IPS DF 6.9 (cell line): ENCODE results near the gene RAB9B.

Experiments
- DNase-seq: peaks from one replicate; pipeline ENCODE4 v3.0.0-alpha.2; 2013; ENCODE audit warnings: low read depth, low spot score
- H3K27ac ChIP-seq: one replicate; pipeline ENCODE4 v1.5.1; 2013; ENCODE audit warnings: low read length, control low read depth
- H3K27me3 ChIP-seq: 2 replicates; pipeline ENCODE4 v1.6.1; 2013; ENCODE audit warnings: mild to moderate bottlenecking, low read length; ENCODE audit not compliant: control insufficient read depth, insufficient read depth
- H3K36me3 ChIP-seq: 2 replicates; pipeline ENCODE4 v1.6.1; 2013; ENCODE audit warnings: low read length; ENCODE audit not compliant: control insufficient read depth, insufficient read depth
- H3K4me1 ChIP-seq: 2 replicates; pipeline ENCODE4 v1.6.1; 2013; ENCODE audit warnings: low read length; ENCODE audit not compliant: control insufficient read depth, insufficient read depth
- H3K4me3 ChIP-seq: 2 replicates; pipeline ENCODE4 v1.5.1; 2013; ENCODE audit warnings: mild to moderate bottlenecking, low read length
- H3K9me3 ChIP-seq: 2 replicates; pipeline ENCODE4 v1.6.1; 2013; ENCODE audit warnings: low read length, inconsistent platforms; ENCODE audit not compliant: control insufficient read depth, insufficient read depth
- WGBS: extraction: QIAGEN DNeasy Blood & Tissue Kit; methylation state at CpG from one replicate; pipeline ENCODE4 v1.1.7; 2013; ENCODE audit warnings: mixed read lengths, missing lambda C conversion rate; ENCODE audit not compliant: insufficient read length, insufficient coverage; 5-methylcytosine and 5-hydroxymethylcytosine counted together

The RAB9B gene

GRCh38 chrX:103811858-103812257 is 20.2 kb downstream of the RAB9B start:
- Histone ChIP-seq H3K27me3 (no peaks in the 10 kb centered on the region), H3K4me1 (no peaks in the 10 kb centered on the region), H3K9me3 (no peaks in the 10 kb centered on the region), H3K36me3 (no peaks in the 10 kb centered on the region), H3K4me3 (no peak overlapping the region), H3K27ac (no peak overlapping the region)
- WGBS: no CpG with 5 or more reads among the region's 3 CpGs
- DNase-seq: no peak

- Histone ChIP-seq H3K27me3 (no peaks in the 10 kb centered on the region), H3K36me3 (no peaks in the 10 kb centered on the region), H3K4me3 (no peak overlapping the region), H3K9me3 (no peaks in the 10 kb centered on the region), H3K27ac (no peak overlapping the region), H3K4me1 (no peaks in the 10 kb centered on the region)
- WGBS: no CpG with 5 or more reads among the region's 4 CpGs
- DNase-seq: no peak
Observed at GRCh38 chrX:103806862-103807474, 25.1 kb downstream of the RAB9B start.

- no peaks in the 10 kb centered on the region for H3K4me1 ChIP-seq
- H3K4me3 ChIP-seq: no peak overlapping the region
- DNase-seq: no peak
- H3K9me3 ChIP-seq: no peaks in the 10 kb centered on the region
- H3K27ac ChIP-seq: no peak overlapping the region
- no peaks in the 10 kb centered on the region for H3K27me3 ChIP-seq
- no peaks in the 10 kb centered on the region for H3K36me3 ChIP-seq
Observed at GRCh38 chrX:103805860-103806259, 26.2 kb downstream of the RAB9B start.

- no peaks in the 10 kb centered on the region for H3K36me3 ChIP-seq
- no peak for DNase-seq
- H3K4me3 ChIP-seq: no peak overlapping the region
- no peak overlapping the region for H3K27ac ChIP-seq
- no peaks in the 10 kb centered on the region for H3K4me1 ChIP-seq
- WGBS: no CpG with 5 or more reads among the region's 2 CpGs
- H3K9me3 ChIP-seq: no peaks in the 10 kb centered on the region
- H3K27me3 ChIP-seq: no peaks in the 10 kb centered on the region
Observed at GRCh38 chrX:103800318-103800717, 31.7 kb downstream of the RAB9B start.

GRCh38 chrX:103797691-103798090 is 34.4 kb downstream of the RAB9B start:
- WGBS: no CpG with 5 or more reads among the region's 2 CpGs

GRCh38 chrX:103794119-103794518 is 37.9 kb downstream of the RAB9B start:
- H3K4me1 ChIP-seq: no peaks in the 10 kb centered on the region
- no peaks in the 10 kb centered on the region for H3K9me3 ChIP-seq
- H3K36me3 ChIP-seq: peaks cover 3% of the 10 kb centered on the region; the same call in 1 of the 2 replicates
- WGBS: no CpG with 5 or more reads among the region's 4 CpGs
- DNase-seq: no peak
- no peaks in the 10 kb centered on the region for H3K27me3 ChIP-seq
- H3K27ac ChIP-seq: no peak overlapping the region
- no peak overlapping the region for H3K4me3 ChIP-seq

More at GRCh38 chrX:103797691-103798090, 34.4 kb downstream of the RAB9B start:
- Histone ChIP-seq H3K4me3 (no peak overlapping the region), H3K36me3 (no peaks in the 10 kb centered on the region), H3K9me3 (no peaks in the 10 kb centered on the region), H3K4me1 (no peaks in the 10 kb centered on the region), H3K27ac (no peak overlapping the region), H3K27me3 (no peaks in the 10 kb centered on the region)
- no peak for DNase-seq

GRCh38 chrX:103793545-103793940 is 38.5 kb downstream of the RAB9B start:
- no peak for DNase-seq
- no CpG with 5 or more reads among the region's 2 CpGs for WGBS
- H3K36me3 ChIP-seq: peaks cover 3% of the 10 kb centered on the region; the same call in 1 of the 2 replicates
- no peaks in the 10 kb centered on the region for H3K9me3 ChIP-seq
- H3K4me1 ChIP-seq: no peaks in the 10 kb centered on the region
- H3K27ac ChIP-seq: no peak overlapping the region
- H3K27me3 ChIP-seq: no peaks in the 10 kb centered on the region
- no peak overlapping the region for H3K4me3 ChIP-seq

GRCh38 chrX:103792916-103793544 is 39.0 kb downstream of the RAB9B start:
- no peak for DNase-seq
- no peak overlapping the region for H3K27ac ChIP-seq
- no peaks in the 10 kb centered on the region for H3K4me1 ChIP-seq
- no peaks in the 10 kb centered on the region for H3K27me3 ChIP-seq
- no peak overlapping the region for H3K4me3 ChIP-seq
- no CpG with 5 or more reads among the region's 6 CpGs for WGBS
- H3K36me3 ChIP-seq: peaks cover 3% of the 10 kb centered on the region; the same call in 1 of the 2 replicates
- H3K9me3 ChIP-seq: no peaks in the 10 kb centered on the region

GRCh38 chrX:103791826-103792485 is 40.1 kb downstream of the RAB9B start:
- peaks cover 6% of the 10 kb centered on the region; the same call in 1 of the 2 replicates for H3K36me3 ChIP-seq
- H3K4me1 ChIP-seq: no peaks in the 10 kb centered on the region
- H3K4me3 ChIP-seq: no peak overlapping the region
- DNase-seq: no peak
- no CpG with 5 or more reads among the region's 2 CpGs for WGBS
- no peak overlapping the region for H3K27ac ChIP-seq
- H3K9me3 ChIP-seq: no peaks in the 10 kb centered on the region
- H3K27me3 ChIP-seq: no peaks in the 10 kb centered on the region

GRCh38 chrX:103791228-103791627 is 40.8 kb downstream of the RAB9B start:
- no peak overlapping the region for H3K4me3 ChIP-seq
- DNase-seq: no peak
- H3K27me3 ChIP-seq: no peaks in the 10 kb centered on the region
- H3K36me3 ChIP-seq: peaks cover 10% of the 10 kb centered on the region; the same call in 1 of the 2 replicates
- no peaks in the 10 kb centered on the region for H3K9me3 ChIP-seq
- H3K27ac ChIP-seq: no peak overlapping the region
- no peaks in the 10 kb centered on the region; the same call in 1 of the 2 replicates for H3K4me1 ChIP-seq
- no CpG with 5 or more reads among the region's 4 CpGs for WGBS
